Loucy (cell line): ENCODE measurements around the gene HS1BP3.

Experiments used
- H2AFZ ChIP-seq: fragments of 200-600 bp; sonication (generic); 2 replicates; pipeline ENCODE4 v1.6.0; 2016; ENCODE audit warnings: antibody characterized with exemption, mild to moderate bottlenecking, low read length, moderate library complexity
- H3F3A ChIP-seq: fragments of 200-600 bp; 2 replicates; pipeline ENCODE4 v1.6.0; 2016; ENCODE audit warnings: antibody characterized with exemption, low read depth, mild to moderate bottlenecking
- H3K27me3 ChIP-seq: fragments of 200-600 bp; sonication (generic); 2 replicates; pipeline ENCODE4 v1.6.1; 2014; ENCODE audit warnings: low read length, mild to moderate bottlenecking; ENCODE audit not compliant: insufficient read depth, poor library complexity, severe bottlenecking
- H3K36me3 ChIP-seq: fragments of 200-600 bp; sonication (generic); 2 replicates; pipeline ENCODE4 v1.6.1; 2016; ENCODE audit warnings: low read length; ENCODE audit not compliant: insufficient read depth
- H3K4me1 ChIP-seq: fragments of 200-600 bp; sonication (generic); 2 replicates; pipeline ENCODE4 v1.5.1; 2014; ENCODE audit warnings: low read length, mild to moderate bottlenecking; ENCODE audit not compliant: insufficient read depth, poor library complexity, severe bottlenecking
- H3K4me2 ChIP-seq: fragments of 200-600 bp; sonication (generic); 2 replicates; pipeline ENCODE4 v1.6.0; 2014; ENCODE audit warnings: antibody characterized with exemption, low read length, low read depth, mild to moderate bottlenecking; ENCODE audit not compliant: poor library complexity, severe bottlenecking
- H3K4me3 ChIP-seq: fragments of 200-600 bp; sonication (generic); 2 replicates; pipeline ENCODE4 v1.5.1; 2014; ENCODE audit warnings: low read length, mild to moderate bottlenecking, mixed read lengths; ENCODE audit not compliant: poor library complexity, severe bottlenecking
- H3K79me2 ChIP-seq: fragments of 200-600 bp; sonication (generic); 2 replicates; pipeline ENCODE4 v1.6.1; 2014; ENCODE audit warnings: low read length; ENCODE audit not compliant: insufficient read depth
- H3K9ac ChIP-seq: fragments of 200-600 bp; sonication (generic); 2 replicates; pipeline ENCODE4 v1.6.0; 2014; ENCODE audit warnings: mild to moderate bottlenecking, low read depth, low read length, moderate library complexity; ENCODE audit not compliant: poor library complexity, severe bottlenecking
- H3K9me2 ChIP-seq: fragments of 200-600 bp; sonication (generic); replicated peaks from 2 replicates; pipeline ENCODE4 v1.6.1; 2016; ENCODE audit warnings: low read depth, low read length, mixed read lengths
- H3K9me3 ChIP-seq: fragments of 200-600 bp; sonication (generic); 2 replicates; pipeline ENCODE4 v1.6.1; 2014; ENCODE audit warnings: mild to moderate bottlenecking, antibody characterized with exemption, low read length, low read depth; ENCODE audit not compliant: insufficient read depth
- H4K20me1 ChIP-seq: fragments of 200-600 bp; sonication (generic); 2 replicates; pipeline ENCODE4 v1.6.0; 2014; ENCODE audit warnings: antibody characterized with exemption, low read length, mild to moderate bottlenecking; ENCODE audit not compliant: insufficient read depth, poor library complexity, severe bottlenecking
- CTCF ChIP-seq: fragments of 200-600 bp; sonication (generic); conservative IDR thresholded peaks from 2 replicates; pipeline ENCODE4 v1.5.1; 2014; ENCODE audit warnings: mild to moderate bottlenecking, antibody characterized with exemption, low read length
- EZH2phosphoT487 ChIP-seq: fragments of 200-600 bp; IDR thresholded peaks from 2 replicates; pipeline ENCODE4 v1.6.1; 2018; ENCODE audit warnings: antibody characterized with exemption, mild to moderate bottlenecking, moderate library complexity, borderline replicate concordance

Gene HS1BP3

GRCh38 chr2:20664071-20664390 lies 13.1 kb upstream of the HS1BP3 start:
- no peak for TF ChIP-seq EZH2phosphoT487
- TF ChIP-seq CTCF = no peak
- H3K9me2 ChIP-seq = no peaks in the 10 kb centered on the region
- H3K36me3 ChIP-seq = no peaks in the 10 kb centered on the region
- H3K4me3 ChIP-seq = no peak overlapping the region
- H3K4me1 ChIP-seq = no peaks in the 10 kb centered on the region
- H3K27me3 ChIP-seq = no peaks in the 10 kb centered on the region
- H3K79me2 ChIP-seq = no peaks in the 10 kb centered on the region
- H3K9me3 ChIP-seq = no peaks in the 10 kb centered on the region
- H2AFZ ChIP-seq = no peak overlapping the region
- H3F3A ChIP-seq = no peaks in the 10 kb centered on the region
- no peak overlapping the region for H3K9ac ChIP-seq
- H4K20me1 ChIP-seq = no peaks in the 10 kb centered on the region
- no peak overlapping the region for H3K4me2 ChIP-seq

- H3K4me2 ChIP-seq = no peak overlapping the region
- H3K4me1 ChIP-seq = no peaks in the 10 kb centered on the region
- no peak for TF ChIP-seq EZH2phosphoT487
- no peak for TF ChIP-seq CTCF
- H4K20me1 ChIP-seq = no peaks in the 10 kb centered on the region
- no peaks in the 10 kb centered on the region for H3K36me3 ChIP-seq
- no peak overlapping the region for H3K4me3 ChIP-seq
- H3K27me3 ChIP-seq = no peaks in the 10 kb centered on the region
- H2AFZ ChIP-seq = no peak overlapping the region
- H3K79me2 ChIP-seq = no peaks in the 10 kb centered on the region
- no peaks in the 10 kb centered on the region for H3K9me2 ChIP-seq
- no peaks in the 10 kb centered on the region for H3F3A ChIP-seq
- H3K9me3 ChIP-seq = no peaks in the 10 kb centered on the region
- H3K9ac ChIP-seq = no peak overlapping the region
Observed at GRCh38 chr2:20663196-20664070, 12.5 kb upstream of the HS1BP3 start.

- Histone ChIP-seq H3K9me2 (no peaks in the 10 kb centered on the region), H3K27me3 (no peaks in the 10 kb centered on the region), H3K9me3 (no peaks in the 10 kb centered on the region), H3F3A (no peaks in the 10 kb centered on the region), H3K9ac (no peak overlapping the region), H3K4me3 (no peak overlapping the region), H3K36me3 (no peaks in the 10 kb centered on the region), H3K4me1 (peaks cover 6% of the 10 kb centered on the region), H3K79me2 (no peaks in the 10 kb centered on the region), H4K20me1 (no peaks in the 10 kb centered on the region), H3K4me2 (no peak overlapping the region), H2AFZ (no peak overlapping the region; the same call in 1 of the 2 replicates)
- no peak for TF ChIP-seq EZH2phosphoT487
- TF ChIP-seq CTCF = no peak
Observed at GRCh38 chr2:20662308-20662937, 11.5 kb upstream of the HS1BP3 start.
